ENCODE measurements around the gene FAM110A.

Gene FAM110A

DNA sequence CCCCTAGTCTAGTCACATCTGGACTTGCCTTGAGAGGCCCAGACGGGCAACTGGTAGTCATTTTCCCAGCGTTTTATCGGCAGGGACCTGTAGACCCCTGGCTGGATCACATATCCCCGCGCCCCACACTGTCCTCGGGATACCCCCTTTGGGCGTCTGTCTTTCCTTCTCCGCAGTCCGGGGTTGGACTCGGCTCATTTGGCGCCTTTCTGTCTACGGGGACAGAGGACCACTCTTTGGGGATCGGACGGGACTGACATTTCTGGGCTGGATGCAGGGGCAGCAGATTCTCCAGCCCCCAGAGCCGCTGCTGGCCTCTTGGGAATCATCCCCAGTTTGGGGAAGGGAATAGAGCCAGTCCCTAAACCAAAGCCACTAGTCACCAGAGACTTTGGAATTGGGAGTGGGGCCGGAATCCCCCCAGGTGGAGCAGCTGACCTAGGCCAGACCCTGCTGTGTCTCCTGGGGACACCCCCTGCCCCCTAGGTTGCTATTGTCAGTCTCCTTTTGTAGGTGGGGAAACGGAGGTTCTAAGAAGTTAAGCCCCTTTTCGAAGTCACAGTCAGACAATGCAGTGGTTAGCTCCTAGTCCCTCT lies 734 bp downstream of the FAM110A start:
- no peak overlapping the region for H3K27ac ChIP-seq (ENCODE audit: low read length)
- H3K4me1 ChIP-seq (ENCODE audit: control insufficient read depth, insufficient read depth, low read length) = peaks cover 10% of the 10 kb centered on the region
- peak overlapping the region; percentile 82 to 84 for H3K4me3 ChIP-seq (ENCODE audit: low read length in 2 of 2)
- peaks cover 0 to 6% of the 10 kb centered on the region in 2 donors for H3K9me3 ChIP-seq (ENCODE audit: control insufficient read depth in 2 of 2, low read length in 2 of 2)
- H3K27me3 ChIP-seq (ENCODE audit: control insufficient read depth in 1 of 2, insufficient read depth in 2 of 2, low read length in 2 of 2) = no peaks in the 10 kb centered on the region
- H3K36me3 ChIP-seq (ENCODE audit: control insufficient read depth in 2 of 2, insufficient read depth in 2 of 2, low read length in 2 of 2) = no peaks in the 10 kb centered on the region
- peak overlapping the region; percentile 55 to 64 for H3K9ac ChIP-seq (ENCODE audit: low read length in 2 of 2)

- Histone ChIP-seq H3K9me3 (ENCODE audit: control insufficient read depth in 2 of 2, low read length in 2 of 2) (peaks cover 0 to 6% of the 10 kb centered on the region in 2 donors), H3K27me3 (ENCODE audit: control insufficient read depth in 1 of 2, insufficient read depth in 2 of 2, low read length in 2 of 2) (peaks cover 5 to 8% of the 10 kb centered on the region in 2 donors), H3K9ac (ENCODE audit: low read length in 2 of 2) (no peak overlapping the region), H3K4me3 (ENCODE audit: low read length in 2 of 2) (no peak overlapping the region), H3K36me3 (ENCODE audit: control insufficient read depth in 2 of 2, insufficient read depth in 2 of 2, low read length in 2 of 2) (no peaks in the 10 kb centered on the region), H3K27ac (ENCODE audit: low read length) (no peak overlapping the region), H3K4me1 (ENCODE audit: control insufficient read depth, insufficient read depth, low read length) (peaks cover 10% of the 10 kb centered on the region)
Measured at GRCh38 chr20:835608-836045, 2.1 kb downstream of the FAM110A start.

GRCh38 chr20:836190-836589 lies 2.7 kb downstream of the FAM110A start:
- Histone ChIP-seq H3K36me3 (ENCODE audit: control insufficient read depth in 2 of 2, insufficient read depth in 2 of 2, low read length in 2 of 2) (no peaks in the 10 kb centered on the region), H3K27me3 (ENCODE audit: control insufficient read depth in 1 of 2, insufficient read depth in 2 of 2, low read length in 2 of 2) (peaks cover 9 to 14% of the 10 kb centered on the region in 2 donors), H3K4me3 (ENCODE audit: low read length in 2 of 2) (no peak overlapping the region), H3K4me1 (ENCODE audit: control insufficient read depth, insufficient read depth, low read length) (peaks cover 14% of the 10 kb centered on the region), H3K9ac (ENCODE audit: low read length in 2 of 2) (no peak overlapping the region), H3K27ac (ENCODE audit: low read length) (no peak overlapping the region), H3K9me3 (ENCODE audit: control insufficient read depth in 2 of 2, low read length in 2 of 2) (peaks cover 0 to 6% of the 10 kb centered on the region in 2 donors)

DNA sequence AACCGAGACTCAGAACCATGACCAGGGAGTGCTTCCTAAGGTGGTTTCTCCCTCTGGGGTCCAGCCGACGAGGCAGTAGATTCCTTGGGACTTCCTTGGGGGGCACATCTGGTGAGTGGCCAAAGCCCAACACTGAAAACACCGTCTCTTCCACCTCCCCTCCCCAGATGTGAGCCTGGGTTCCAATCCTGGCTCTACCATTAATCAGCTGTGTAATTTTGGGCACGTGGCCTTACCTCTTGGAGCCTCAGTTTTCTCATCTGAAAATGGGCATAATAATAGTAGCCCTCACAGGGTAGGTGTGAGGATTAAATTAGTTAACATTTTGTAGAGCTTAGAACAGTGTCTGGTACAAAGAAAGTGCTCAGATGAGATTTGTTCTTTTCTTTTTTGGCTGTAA lies 5.5 kb downstream of the FAM110A start:
- Histone ChIP-seq H3K27ac (ENCODE audit: low read length) (no peak overlapping the region), H3K9me3 (ENCODE audit: control insufficient read depth in 2 of 2, low read length in 2 of 2) (peaks cover 0 to 6% of the 10 kb centered on the region in 2 donors), H3K9ac (ENCODE audit: low read length in 2 of 2) (no peak overlapping the region), H3K4me3 (ENCODE audit: low read length in 2 of 2) (no peak overlapping the region), H3K27me3 (ENCODE audit: control insufficient read depth in 1 of 2, insufficient read depth in 2 of 2, low read length in 2 of 2) (peaks cover 27 to 30% of the 10 kb centered on the region in 2 donors), H3K36me3 (ENCODE audit: control insufficient read depth in 2 of 2, insufficient read depth in 2 of 2, low read length in 2 of 2) (no peaks in the 10 kb centered on the region), H3K4me1 (ENCODE audit: control insufficient read depth, insufficient read depth, low read length) (peaks cover 15% of the 10 kb centered on the region)

DNA sequence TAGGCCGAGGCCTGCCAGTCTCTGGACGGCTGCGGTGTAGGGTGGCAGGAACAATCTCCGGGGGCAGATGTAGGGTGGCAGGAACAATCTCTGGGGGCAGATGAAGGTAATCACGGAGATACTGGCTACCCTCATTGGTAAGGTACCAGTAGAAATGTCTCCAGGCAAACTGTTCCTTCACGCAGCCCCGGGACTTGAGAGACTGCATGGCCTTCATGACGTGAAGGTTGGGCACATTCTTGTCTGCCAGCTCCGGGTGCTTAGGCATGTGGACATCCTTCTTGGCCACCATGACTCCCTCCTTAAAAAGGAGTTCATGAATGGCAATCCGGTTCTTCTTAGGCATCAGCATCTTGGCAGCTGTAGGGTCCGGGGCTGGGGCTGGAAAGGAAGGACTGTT lies 6.1 kb downstream of the FAM110A start:
- H3K27me3 ChIP-seq (ENCODE audit: control insufficient read depth in 1 of 2, insufficient read depth in 2 of 2, low read length in 2 of 2) = peaks cover 27 to 30% of the 10 kb centered on the region in 2 donors
- no peak overlapping the region for H3K4me3 ChIP-seq (ENCODE audit: low read length in 2 of 2)
- H3K27ac ChIP-seq (ENCODE audit: low read length) = no peak overlapping the region
- H3K4me1 ChIP-seq (ENCODE audit: control insufficient read depth, insufficient read depth, low read length) = peaks cover 14% of the 10 kb centered on the region
- H3K36me3 ChIP-seq (ENCODE audit: control insufficient read depth in 2 of 2, insufficient read depth in 2 of 2, low read length in 2 of 2) = no peaks in the 10 kb centered on the region
- H3K9ac ChIP-seq (ENCODE audit: low read length in 2 of 2) = no peak overlapping the region
- peaks cover 0 to 6% of the 10 kb centered on the region in 2 donors for H3K9me3 ChIP-seq (ENCODE audit: control insufficient read depth in 2 of 2, low read length in 2 of 2)

DNA sequence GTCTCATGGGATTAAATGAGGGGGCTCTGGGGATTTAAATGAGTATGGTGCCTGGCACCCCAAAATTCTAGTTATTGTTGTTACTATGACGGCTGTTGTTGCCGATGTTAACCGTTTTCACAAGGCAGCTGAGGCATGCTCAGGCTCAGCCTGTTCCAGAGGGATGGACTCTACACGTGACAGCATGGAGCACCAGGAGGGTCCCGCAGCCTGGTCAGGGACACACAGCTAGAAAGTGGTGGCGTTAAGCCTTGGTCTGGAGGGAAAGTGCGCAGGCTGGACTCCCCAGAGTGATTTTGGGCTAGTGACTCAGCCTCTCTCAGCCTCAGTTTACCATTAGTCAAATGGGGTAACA lies 7.0 kb downstream of the FAM110A start:
- Histone ChIP-seq H3K4me1 (ENCODE audit: control insufficient read depth, insufficient read depth, low read length) (peaks cover 18% of the 10 kb centered on the region), H3K27ac (ENCODE audit: low read length) (no peak overlapping the region)

GRCh38 chr20:840858-841567 lies 7.5 kb downstream of the FAM110A start:
- peaks cover 18% of the 10 kb centered on the region for H3K4me1 ChIP-seq (ENCODE audit: control insufficient read depth, insufficient read depth, low read length)
- peak overlapping the region in 1 of 2 donors; percentile 22 for H3K4me3 ChIP-seq (ENCODE audit: low read length in 2 of 2)
- H3K9ac ChIP-seq (ENCODE audit: low read length in 2 of 2) = no peak overlapping the region
- H3K9me3 ChIP-seq (ENCODE audit: control insufficient read depth in 2 of 2, low read length in 2 of 2) = peaks cover 0 to 6% of the 10 kb centered on the region in 2 donors
- peaks cover 30 to 40% of the 10 kb centered on the region in 2 donors for H3K27me3 ChIP-seq (ENCODE audit: control insufficient read depth in 1 of 2, insufficient read depth in 2 of 2, low read length in 2 of 2)
- no peaks in the 10 kb centered on the region for H3K36me3 ChIP-seq (ENCODE audit: control insufficient read depth in 2 of 2, insufficient read depth in 2 of 2, low read length in 2 of 2)
- no peak overlapping the region for H3K27ac ChIP-seq (ENCODE audit: low read length)

More for the DNA sequence above, 7.0 kb downstream of the FAM110A start:
- H3K9me3 ChIP-seq (ENCODE audit: control insufficient read depth in 2 of 2, low read length in 2 of 2) = peaks cover 0 to 6% of the 10 kb centered on the region in 2 donors
- H3K9ac ChIP-seq (ENCODE audit: low read length in 2 of 2) = no peak overlapping the region
- H3K4me3 ChIP-seq (ENCODE audit: low read length in 2 of 2) = no peak overlapping the region
- H3K36me3 ChIP-seq (ENCODE audit: control insufficient read depth in 2 of 2, insufficient read depth in 2 of 2, low read length in 2 of 2) = no peaks in the 10 kb centered on the region
- peaks cover 27 to 37% of the 10 kb centered on the region in 2 donors for H3K27me3 ChIP-seq (ENCODE audit: control insufficient read depth in 1 of 2, insufficient read depth in 2 of 2, low read length in 2 of 2)

DNA sequence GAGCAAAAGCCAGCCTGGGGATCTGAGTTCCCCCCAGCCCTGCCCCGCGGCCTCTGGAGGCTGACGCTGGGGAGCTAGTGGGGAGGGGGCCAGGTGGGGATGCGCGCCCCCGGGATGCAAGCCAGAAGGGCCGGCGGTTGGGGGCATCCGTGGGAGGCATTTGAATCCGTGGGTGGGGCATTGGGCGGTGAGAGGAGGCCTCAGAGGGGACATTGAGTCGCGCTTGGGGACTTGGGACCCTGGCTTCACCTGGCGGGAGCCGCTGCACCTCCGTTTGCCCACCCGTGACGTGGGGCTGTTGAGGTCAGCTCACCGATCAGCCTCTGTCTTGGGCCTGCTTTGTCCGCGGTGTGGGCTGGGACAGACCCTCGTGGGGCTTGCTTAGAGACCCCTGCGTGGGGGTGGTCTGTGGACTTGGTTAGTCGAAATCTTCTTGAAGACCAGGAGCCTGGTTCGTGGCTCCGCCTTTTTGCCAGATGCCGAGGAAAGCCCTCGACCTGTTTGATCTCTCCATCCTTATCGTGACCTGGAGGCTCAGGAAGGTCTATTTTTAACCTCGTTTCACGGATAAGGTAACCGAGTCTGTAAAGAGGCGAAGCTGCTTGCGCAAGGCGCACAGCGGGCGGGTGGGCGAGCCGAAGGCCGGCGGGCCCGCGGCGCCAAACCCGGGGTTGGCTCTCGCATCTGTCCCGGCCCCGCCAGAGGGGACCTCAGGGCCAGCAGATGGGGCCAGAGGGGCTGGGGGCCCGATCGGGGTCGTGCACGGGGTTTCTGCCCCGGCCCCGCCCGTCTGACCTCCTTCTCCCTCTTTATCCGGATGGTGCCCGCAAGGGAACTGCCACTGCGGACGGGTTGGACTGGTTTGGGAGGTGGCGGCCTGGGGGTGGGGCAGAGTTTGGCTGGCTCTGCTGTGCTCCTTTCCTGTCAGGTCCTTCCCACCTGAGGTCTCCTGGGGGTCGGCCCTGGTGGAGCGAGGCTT lies 8.3 kb downstream of the FAM110A start:
- H3K9me3 ChIP-seq (ENCODE audit: control insufficient read depth in 2 of 2, low read length in 2 of 2) = peaks cover 0 to 6% of the 10 kb centered on the region in 2 donors
- peaks cover 30 to 40% of the 10 kb centered on the region in 2 donors for H3K27me3 ChIP-seq (ENCODE audit: control insufficient read depth in 1 of 2, insufficient read depth in 2 of 2, low read length in 2 of 2)
- H3K36me3 ChIP-seq (ENCODE audit: control insufficient read depth in 2 of 2, insufficient read depth in 2 of 2, low read length in 2 of 2) = no peaks in the 10 kb centered on the region
- no peak overlapping the region for H3K4me3 ChIP-seq (ENCODE audit: low read length in 2 of 2)
- H3K4me1 ChIP-seq (ENCODE audit: control insufficient read depth, insufficient read depth, low read length) = peaks cover 18% of the 10 kb centered on the region
- H3K9ac ChIP-seq (ENCODE audit: low read length in 2 of 2) = no peak overlapping the region
- H3K27ac ChIP-seq (ENCODE audit: low read length) = no peak overlapping the region

GRCh38 chr20:842547-842940 lies 9.0 kb downstream of the FAM110A start:
- Histone ChIP-seq H3K4me1 (ENCODE audit: control insufficient read depth, insufficient read depth, low read length) (peaks cover 18% of the 10 kb centered on the region), H3K4me3 (ENCODE audit: low read length in 2 of 2) (no peak overlapping the region), H3K9me3 (ENCODE audit: control insufficient read depth in 2 of 2, low read length in 2 of 2) (peaks cover 0 to 6% of the 10 kb centered on the region in 2 donors), H3K9ac (ENCODE audit: low read length in 2 of 2) (no peak overlapping the region), H3K36me3 (ENCODE audit: control insufficient read depth in 2 of 2, insufficient read depth in 2 of 2, low read length in 2 of 2) (no peaks in the 10 kb centered on the region), H3K27ac (ENCODE audit: low read length) (no peak overlapping the region), H3K27me3 (ENCODE audit: control insufficient read depth in 1 of 2, insufficient read depth in 2 of 2, low read length in 2 of 2) (peaks cover 30 to 40% of the 10 kb centered on the region in 2 donors)

DNA sequence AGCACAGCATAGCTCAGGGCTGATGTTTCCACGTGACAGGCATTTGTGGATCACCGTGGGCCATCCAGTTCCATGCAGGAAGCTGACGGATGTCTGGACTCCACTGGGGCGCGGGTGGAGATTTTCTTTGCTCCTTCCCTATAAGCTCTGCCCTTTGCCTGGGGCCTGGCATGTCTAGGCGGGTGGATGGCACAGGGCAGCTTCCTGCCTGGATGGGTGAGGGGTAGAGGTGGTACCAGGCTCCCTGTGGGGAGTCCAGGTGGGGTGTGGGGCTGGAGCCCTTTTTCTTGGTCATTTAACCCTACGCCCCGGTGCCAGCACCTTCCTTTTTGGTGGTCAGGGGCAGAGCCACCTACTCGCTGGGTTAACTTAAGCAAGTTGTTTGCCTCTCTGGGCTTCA lies 10.4 kb downstream of the FAM110A start:
- Histone ChIP-seq H3K9me3 (ENCODE audit: control insufficient read depth in 2 of 2, low read length in 2 of 2) (no peaks in the 10 kb centered on the region), H3K4me1 (ENCODE audit: control insufficient read depth, insufficient read depth, low read length) (peaks cover 18% of the 10 kb centered on the region), H3K36me3 (ENCODE audit: control insufficient read depth in 2 of 2, insufficient read depth in 2 of 2, low read length in 2 of 2) (no peaks in the 10 kb centered on the region), H3K9ac (ENCODE audit: low read length in 2 of 2) (peak overlapping the region in 1 of 2 donors; percentile 30), H3K4me3 (ENCODE audit: low read length in 2 of 2) (no peak overlapping the region), H3K27me3 (ENCODE audit: control insufficient read depth in 1 of 2, insufficient read depth in 2 of 2, low read length in 2 of 2) (peaks cover 30 to 40% of the 10 kb centered on the region in 2 donors), H3K27ac (ENCODE audit: low read length) (no peak overlapping the region)
